Pancreas (tissue), 10 donors: Measurements from ENCODE around the gene ZNF600. TPM values are rescaled to one million over a fixed set of nuclear protein-coding genes. Genes with fewer than 3 reads are reported as not detected.
"Not testable (repeated sequence)": the region's sequence is repeated elsewhere in the genome, so short reads cannot be mapped to it uniquely, and the experiment has no call there.

Experiments used
- ATAC-seq, 4 donors: fragments of 200-7000 bp; cut with Tn5 transposase; one replicate each; pipeline versions ENCODE4 v1.8.0 to v1.9.1; 2020; ENCODE audit warnings: mild to moderate bottlenecking in 4 of 4, moderate library complexity in 4 of 4
- DNase-seq, 6 donors: peaks; one replicate each; pipeline ENCODE4 v3.0.0-alpha.2; 2020
- FAIRE-seq: peaks from 2 replicates; lab custom pipeline; 2012; peaks lifted over from hg19 to GRCh38; lab: Jason Lieb, UNC
- H3K27ac ChIP-seq, 4 donors: fragments of 200-600 bp; sonication (generic); 1 replicate in 3 of 4; 2 replicates in 1 of 4; pipeline versions ENCODE4 v1.5.0 to v1.8.0; 2020
- H3K27me3 ChIP-seq, 4 donors: fragments of 200-600 bp; one replicate each; pipeline ENCODE4 v1.8.0; 2021
- H3K36me3 ChIP-seq, 3 donors: fragments of 200-600 bp; sonication (generic) in 1 of 3; one replicate each; pipeline versions ENCODE4 v1.5.0 to v1.8.0; 2020 to 2021
- H3K4me1 ChIP-seq, 3 donors: fragments of 200-600 bp; one replicate each; pipeline ENCODE4 v1.8.0; 2021
- H3K4me3 ChIP-seq, 4 donors: fragments of 200-600 bp; sonication (generic) in 2 of 4; one replicate each; pipeline versions ENCODE4 v1.5.0 to v1.8.0; 2020 to 2021
- H3K9me3 ChIP-seq, 4 donors: fragments of 200-600 bp; one replicate each; pipeline ENCODE4 v1.8.0; 2021
- WGBS, 2 donors: extraction: QIAGEN DNeasy Blood & Tissue Kit; methylation state at CpG; one replicate each; pipeline ENCODE4 v1.1.7; 2013; 5-methylcytosine and 5-hydroxymethylcytosine counted together
- intact Hi-C, 3 donors: fragments of 100-400 bp; cut with DNase I; formaldehyde crosslinking; loops; one replicate each; pipeline versions ENCODE4 v1.11.1 to v1.14.2; 2022
- polyA plus RNA-seq, 2 donors: library from polyadenylated mRNA; stranded (reverse); fragments of 200-250 nt; gene quantifications; one replicate each; pipeline ENCODE4 v1.2.3, GENCODE V29; 2013
- total RNA-seq, 6 donors: library from RNA; stranded (reverse); fragmentation: NEBNext Ultra II Directional in 4 of 6; extraction: Animal tissue kit (Norgen Biotek cat#: 25700) in 4 of 6; gene quantifications; one replicate each; pipeline versions ENCODE4 v1.2.1 to v1.2.4, GENCODE V29; 2021 to 2023
- TF ChIP-seq, protein P1 (sequence below), 4 donors: fragments of 200-600 bp; sonication (generic) in 3 of 4; IDR thresholded peaks; one replicate each; pipeline versions ENCODE4 v1.5.0 to v1.8.0; 2021; ENCODE audit warnings: antibody characterized with exemption in 4 of 4
- donor health status: healthy with polysubstance abuse.
- donor health status: DM: no; HTN: no; CAD: no; lungs with moderate emphysema.
- donor health status: DM: no; HTN: no; CAD: no.
- donor health status: control.
- donor health status: control.
- donor health status: Bipolar disorder and iron deficiency.
- donor health status: DM: yes; HTN: yes; CAD: no.
- donor health status: DM: no; HTN: no; CAD: no.
- donor health status: DM: no; HTN: no; CAD: no.
- donor health status: DM: yes; HTN: yes; CAD: no.

ZNF600 gene
- total and polyA plus RNA-seq, 8 donors, result 3.1 to 17.4 (median 5.3) TPM

DNA sequence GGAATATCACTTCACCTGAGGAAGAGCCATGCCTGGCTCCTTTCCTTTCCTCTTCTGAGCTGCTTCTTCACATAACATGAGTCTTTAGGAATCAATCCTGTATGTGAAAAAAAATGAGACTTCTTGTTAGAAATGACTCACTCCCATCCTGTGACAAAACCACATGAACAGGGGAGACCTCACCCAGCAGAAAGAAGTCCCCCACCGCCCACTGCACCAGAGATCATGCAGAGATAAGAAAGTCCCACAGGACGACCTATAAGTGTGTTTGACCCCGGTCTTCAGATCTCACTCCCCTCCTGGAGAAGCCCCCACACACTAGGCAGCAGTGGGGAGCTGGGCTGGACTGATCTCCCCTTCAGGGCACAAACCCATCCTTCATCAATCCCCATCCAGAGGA is 7.8 kb downstream of the ZNF600 start:
- Histone ChIP-seq H3K4me1 (no peaks in the 10 kb centered on the region), H3K27ac (no peak overlapping the region), H3K27me3 (no peaks in the 10 kb centered on the region), H3K9me3 (no peaks in the 10 kb centered on the region), H3K36me3 (peaks cover 0 to 4% (median 0%) of the 10 kb centered on the region in 3 donors), H3K4me3 (no peak overlapping the region)
- ATAC-seq (no peak), DNase-seq (no peak), FAIRE-seq (no peak)
- intact Hi-C loops, result no loop called here
- TF ChIP-seq, protein P1, sequence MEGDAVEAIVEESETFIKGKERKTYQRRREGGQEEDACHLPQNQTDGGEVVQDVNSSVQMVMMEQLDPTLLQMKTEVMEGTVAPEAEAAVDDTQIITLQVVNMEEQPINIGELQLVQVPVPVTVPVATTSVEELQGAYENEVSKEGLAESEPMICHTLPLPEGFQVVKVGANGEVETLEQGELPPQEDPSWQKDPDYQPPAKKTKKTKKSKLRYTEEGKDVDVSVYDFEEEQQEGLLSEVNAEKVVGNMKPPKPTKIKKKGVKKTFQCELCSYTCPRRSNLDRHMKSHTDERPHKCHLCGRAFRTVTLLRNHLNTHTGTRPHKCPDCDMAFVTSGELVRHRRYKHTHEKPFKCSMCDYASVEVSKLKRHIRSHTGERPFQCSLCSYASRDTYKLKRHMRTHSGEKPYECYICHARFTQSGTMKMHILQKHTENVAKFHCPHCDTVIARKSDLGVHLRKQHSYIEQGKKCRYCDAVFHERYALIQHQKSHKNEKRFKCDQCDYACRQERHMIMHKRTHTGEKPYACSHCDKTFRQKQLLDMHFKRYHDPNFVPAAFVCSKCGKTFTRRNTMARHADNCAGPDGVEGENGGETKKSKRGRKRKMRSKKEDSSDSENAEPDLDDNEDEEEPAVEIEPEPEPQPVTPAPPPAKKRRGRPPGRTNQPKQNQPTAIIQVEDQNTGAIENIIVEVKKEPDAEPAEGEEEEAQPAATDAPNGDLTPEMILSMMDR (IDR thresholded peaks at IDR 0.05), result no peak
- WGBS, 2 donors, result 70 to 73% methylated on average over 3 of the region's 3 CpGs

DNA sequence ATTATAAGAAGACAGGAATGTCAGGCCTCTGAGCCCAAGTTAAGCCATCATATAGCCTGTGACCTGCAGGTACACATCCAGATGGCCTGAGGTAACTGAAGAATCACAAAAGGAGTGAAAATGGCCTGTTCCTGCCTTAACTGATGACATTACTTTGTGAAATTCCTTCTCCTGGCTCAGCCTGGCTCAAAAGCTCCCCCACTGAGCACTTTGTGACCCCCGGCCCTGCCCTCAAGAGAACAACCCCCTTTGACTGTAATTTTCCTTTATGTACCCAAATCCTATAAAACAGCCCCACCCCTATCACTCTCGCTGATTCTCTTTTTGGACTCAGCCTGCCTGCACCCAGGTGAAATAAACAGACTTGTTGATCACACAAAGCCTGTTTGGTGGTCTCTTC is 30.1 kb downstream of the ZNF600 start:
- DNase-seq, H3K4me1 ChIP-seq, H3K36me3 ChIP-seq, intact Hi-C loops, H3K4me3 ChIP-seq, H3K27ac ChIP-seq, H3K27me3 ChIP-seq, FAIRE-seq, H3K9me3 ChIP-seq, ATAC-seq: not testable (repeated sequence)
- 81 to 86% methylated on average over 2 of the region's 2 CpGs for WGBS, 2 donors

DNA sequence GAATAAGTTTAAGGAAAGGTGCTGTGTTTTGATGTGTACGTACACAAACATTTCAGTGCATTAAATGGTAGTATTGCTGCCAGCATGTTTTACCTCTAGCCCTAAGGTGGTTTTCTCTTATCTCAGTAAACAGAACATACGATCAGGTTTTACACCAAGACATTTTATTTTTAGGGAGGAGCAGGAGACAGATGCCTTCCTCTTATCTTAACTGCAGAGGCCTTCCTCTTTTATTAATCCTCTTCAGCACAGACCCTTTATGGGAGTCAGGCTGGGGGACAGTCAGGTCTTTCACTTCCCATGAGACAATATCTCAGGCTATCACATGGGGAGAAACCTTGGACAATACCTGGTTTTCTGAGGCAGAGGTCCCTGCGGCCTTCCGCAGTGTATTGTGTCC is 36.8 kb downstream of the ZNF600 start:
- H3K27ac ChIP-seq, result no peak overlapping the region
- TF ChIP-seq, protein P1 (IDR thresholded peaks at IDR 0.05), result no peak
- no peak for DNase-seq
- H3K4me1 ChIP-seq, result no peaks in the 10 kb centered on the region
- no peaks in the 10 kb centered on the region for H3K36me3 ChIP-seq
- intact Hi-C loops, result loop anchor here in 1 of 3 donors (10.0 kb wide), 1 partner anchor 495 kb away; no protein-coding TSS in a partner anchor
- no peak overlapping the region for H3K4me3 ChIP-seq
- no peaks in the 10 kb centered on the region for H3K27me3 ChIP-seq
- no peaks in the 10 kb centered on the region for H3K9me3 ChIP-seq
- no peak for ATAC-seq
- WGBS, 2 donors, result 57 to 69% methylated on average over 4 of the region's 4 CpGs
- no peak for FAIRE-seq

DNA sequence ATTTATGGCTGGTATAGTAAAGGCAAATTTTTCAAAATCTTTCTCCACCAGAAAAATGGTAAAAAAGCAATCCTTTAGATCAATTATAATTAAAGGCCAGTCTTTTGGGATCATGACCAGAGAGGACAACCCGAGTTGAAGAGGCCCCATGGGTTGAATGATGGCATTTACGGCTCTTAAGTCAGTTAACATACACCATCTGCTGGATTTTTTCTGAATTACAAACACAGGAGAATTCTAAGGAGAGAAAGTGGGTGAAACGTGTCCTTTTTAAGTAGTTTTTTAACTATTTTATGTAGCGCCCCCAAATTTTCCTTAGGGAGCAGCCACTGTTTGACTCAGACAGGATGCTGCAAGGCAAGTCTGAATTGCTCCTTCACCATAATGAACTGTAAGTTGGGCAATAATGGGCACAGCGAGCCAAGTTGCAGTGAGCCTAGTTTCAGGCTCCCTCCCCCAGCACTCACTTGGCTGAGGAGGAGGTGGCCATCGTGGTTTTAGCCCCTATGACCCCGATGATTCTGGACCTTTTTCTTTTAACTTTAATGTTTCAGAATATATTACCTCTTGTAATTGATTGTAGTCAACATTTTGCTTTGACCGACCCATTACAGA is 38.1 kb downstream of the ZNF600 start:
- peak; percentile 32 for FAIRE-seq

DNA sequence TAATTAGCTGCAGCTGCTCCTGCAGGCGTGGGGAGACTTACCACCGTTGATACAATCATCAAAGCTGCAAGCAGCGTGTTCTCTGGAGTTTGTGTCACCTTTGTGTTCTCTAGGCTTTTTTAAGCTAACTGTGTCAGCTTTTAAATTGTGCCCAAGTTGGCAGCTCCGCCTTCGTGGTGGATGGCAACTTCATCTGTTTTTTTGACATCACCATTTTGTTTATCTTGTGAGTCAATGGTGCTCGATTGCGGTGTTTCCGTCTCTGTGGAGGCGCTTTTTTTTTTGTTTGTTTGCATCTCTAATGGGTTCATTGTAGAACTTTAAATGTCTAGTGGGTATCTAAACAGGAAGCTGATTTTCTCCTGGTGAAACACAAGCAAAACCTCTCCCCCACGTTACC is 40.7 kb downstream of the ZNF600 start:
- H3K4me1 ChIP-seq, FAIRE-seq, H3K9me3 ChIP-seq, H3K27ac ChIP-seq, ATAC-seq, DNase-seq, H3K27me3 ChIP-seq, H3K36me3 ChIP-seq, H3K4me3 ChIP-seq: not testable (repeated sequence)
- 33 to 61% methylated on average over 10 of the region's 10 CpGs for WGBS, 2 donors
- intact Hi-C loops, result loop anchor here in 1 of 3 donors (10.0 kb wide), 1 partner anchor 491 kb away; no protein-coding TSS in a partner anchor

More for the DNA sequence above, 38.1 kb downstream of the ZNF600 start:
- no peaks in the 10 kb centered on the region for H3K36me3 ChIP-seq
- no peak overlapping the region for H3K27ac ChIP-seq
- no peak overlapping the region for H3K4me3 ChIP-seq
- TF ChIP-seq, protein P1 (IDR thresholded peaks at IDR 0.05), result peak in 1 of 4 donors; percentile 30
- no peaks in the 10 kb centered on the region for H3K27me3 ChIP-seq
- DNase-seq, result no peak
- intact Hi-C loops, result loop anchor here in 1 of 3 donors (10.0 kb wide), 1 partner anchor 494 kb away; no protein-coding TSS in a partner anchor
- 27 to 30% methylated on average over 8 of the region's 8 CpGs for WGBS, 2 donors
- no peaks in the 10 kb centered on the region for H3K4me1 ChIP-seq
- peak in 3 of 4 donors; percentile 69 to 73 (median 69) for ATAC-seq
- no peaks in the 10 kb centered on the region for H3K9me3 ChIP-seq

DNA sequence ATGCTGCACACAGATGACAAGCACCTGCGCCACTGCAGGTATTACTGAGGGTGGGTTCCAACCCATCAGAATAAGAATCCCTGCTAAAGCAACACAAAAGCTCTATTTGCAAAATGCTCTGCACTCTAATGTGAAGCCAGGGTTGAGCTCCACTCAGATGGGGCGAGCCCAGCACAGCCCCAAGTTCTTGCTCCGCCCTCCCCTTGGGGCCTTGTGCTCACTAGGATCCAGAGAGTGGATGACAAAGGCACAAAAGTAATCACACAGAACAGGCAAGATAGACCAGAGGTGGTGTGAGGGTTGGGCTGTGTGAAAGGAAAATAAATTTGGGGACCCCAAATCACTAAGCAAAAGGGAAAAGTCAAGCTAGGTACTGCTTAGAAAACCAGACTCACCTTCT is 43.5 kb downstream of the ZNF600 start:
- TF ChIP-seq, protein P1 (IDR thresholded peaks at IDR 0.05), result no peak
- ATAC-seq (no peak), FAIRE-seq (no peak), DNase-seq (no peak)
- Histone ChIP-seq H3K4me1 (no peaks in the 10 kb centered on the region), H3K9me3 (no peaks in the 10 kb centered on the region), H3K27me3 (no peaks in the 10 kb centered on the region), H3K27ac (no peak overlapping the region), H3K4me3 (no peak overlapping the region), H3K36me3 (no peaks in the 10 kb centered on the region)
- WGBS, 2 donors, result 86 to 98% methylated on average over 3 of the region's 3 CpGs
- intact Hi-C loops, result loop anchor here in 1 of 3 donors (10.0 kb wide), 1 partner anchor 488 kb away; no protein-coding TSS in a partner anchor
